GM12874 (cell line): ENCODE results near the gene S100A1.

Experiments used
- TF ChIP-seq, protein P1 (sequence below): IDR thresholded peaks from 2 replicates; pipeline ENCODE4 v1.5.1; 2011; ENCODE audit warnings: low read depth, mild to moderate bottlenecking, control low read depth, low read length, moderate library complexity; ENCODE audit not compliant: insufficient read depth

S100A1 gene

DNA sequence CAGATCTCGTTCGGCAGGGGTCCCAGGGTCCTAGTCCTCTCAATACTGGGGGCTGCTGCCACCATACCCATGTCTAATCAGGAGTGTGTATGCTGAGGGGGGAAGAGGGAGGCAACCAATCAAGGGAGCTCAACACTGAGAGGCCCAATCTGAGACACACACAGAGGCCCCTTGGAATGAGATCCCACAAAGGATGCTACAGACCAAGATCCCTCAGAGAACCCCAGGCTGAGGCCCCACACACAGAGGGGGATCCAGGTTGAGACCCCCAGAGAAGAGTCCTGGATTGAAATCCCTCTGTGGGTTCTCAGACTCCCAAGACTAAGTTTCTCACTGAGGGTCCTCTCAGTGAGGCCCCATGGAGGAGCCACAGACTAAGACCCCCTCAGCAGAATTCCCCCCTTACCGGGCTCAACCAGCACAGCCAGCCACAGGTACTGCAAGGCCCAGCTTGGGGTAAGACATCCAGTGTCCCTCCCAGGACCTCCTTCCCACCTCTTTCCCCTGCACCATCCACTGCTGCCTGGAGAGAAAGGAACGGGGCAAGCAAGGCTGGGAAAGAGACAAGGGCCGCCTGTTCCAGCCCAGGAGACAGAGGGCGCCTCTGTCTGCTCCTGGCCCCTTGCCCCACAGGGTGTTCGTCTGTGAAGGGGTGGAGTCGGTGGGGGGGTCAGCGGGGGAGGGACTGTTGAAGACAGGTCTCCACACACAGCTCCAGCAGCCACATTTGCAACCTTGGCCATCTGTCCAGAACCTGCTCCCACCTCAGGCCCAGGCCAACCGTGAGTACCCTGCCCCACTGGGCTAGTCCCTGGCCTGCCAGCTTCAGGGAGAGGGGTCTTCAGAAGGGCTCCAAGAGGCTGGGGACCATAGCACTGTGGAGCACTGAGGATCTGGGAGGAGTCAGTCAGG, at the start of gene S100A1:
TSS of gene S100A1 (plus strand) at position 720 of the 912 bp plus-strand sequence. CDS start 2,088 bp downstream, outside the sequence.
- TF ChIP-seq, protein P1, sequence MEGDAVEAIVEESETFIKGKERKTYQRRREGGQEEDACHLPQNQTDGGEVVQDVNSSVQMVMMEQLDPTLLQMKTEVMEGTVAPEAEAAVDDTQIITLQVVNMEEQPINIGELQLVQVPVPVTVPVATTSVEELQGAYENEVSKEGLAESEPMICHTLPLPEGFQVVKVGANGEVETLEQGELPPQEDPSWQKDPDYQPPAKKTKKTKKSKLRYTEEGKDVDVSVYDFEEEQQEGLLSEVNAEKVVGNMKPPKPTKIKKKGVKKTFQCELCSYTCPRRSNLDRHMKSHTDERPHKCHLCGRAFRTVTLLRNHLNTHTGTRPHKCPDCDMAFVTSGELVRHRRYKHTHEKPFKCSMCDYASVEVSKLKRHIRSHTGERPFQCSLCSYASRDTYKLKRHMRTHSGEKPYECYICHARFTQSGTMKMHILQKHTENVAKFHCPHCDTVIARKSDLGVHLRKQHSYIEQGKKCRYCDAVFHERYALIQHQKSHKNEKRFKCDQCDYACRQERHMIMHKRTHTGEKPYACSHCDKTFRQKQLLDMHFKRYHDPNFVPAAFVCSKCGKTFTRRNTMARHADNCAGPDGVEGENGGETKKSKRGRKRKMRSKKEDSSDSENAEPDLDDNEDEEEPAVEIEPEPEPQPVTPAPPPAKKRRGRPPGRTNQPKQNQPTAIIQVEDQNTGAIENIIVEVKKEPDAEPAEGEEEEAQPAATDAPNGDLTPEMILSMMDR: no peak

DNA sequence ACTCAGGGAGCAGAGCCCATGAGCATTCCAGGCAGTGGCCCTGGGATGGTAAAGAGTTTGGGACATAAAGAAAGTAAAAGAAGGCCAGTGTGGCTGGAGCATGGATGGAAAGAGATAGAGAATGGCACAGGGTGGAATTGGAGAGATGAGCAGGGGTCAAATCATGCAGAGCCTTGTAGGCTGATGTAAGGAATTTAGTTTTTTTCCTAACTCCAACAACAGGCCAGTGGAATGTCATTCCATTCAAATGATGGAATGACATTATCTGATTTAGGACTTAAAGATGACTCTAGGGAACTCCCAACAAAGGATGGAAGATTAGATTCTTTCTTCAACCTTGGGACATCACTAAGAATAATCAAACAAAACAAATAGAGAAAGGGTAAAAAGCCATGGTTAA, 49.7 kb upstream of the S100A1 start:
- TF ChIP-seq, protein P1: no peak

DNA sequence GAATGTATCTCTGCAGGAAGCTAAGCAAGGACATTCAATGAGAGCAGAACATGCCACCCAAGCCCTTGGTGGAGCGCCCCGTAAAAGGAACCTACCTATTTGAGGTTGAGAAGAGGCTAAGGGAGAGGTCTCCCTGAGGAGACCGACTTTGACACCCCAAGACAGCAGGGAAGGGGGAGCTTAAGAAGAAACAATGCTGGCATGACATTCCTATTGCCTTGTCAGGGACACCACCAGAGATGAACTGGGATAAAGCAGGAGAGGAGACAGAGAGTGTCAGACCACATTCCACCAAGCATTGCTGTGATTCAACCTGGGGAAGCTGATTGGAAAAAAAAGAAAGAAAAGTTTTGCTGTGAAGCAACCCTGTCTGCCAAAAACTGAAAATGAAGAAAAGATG, 49.3 kb upstream of the S100A1 start:
- TF ChIP-seq, protein P1: no peak

DNA sequence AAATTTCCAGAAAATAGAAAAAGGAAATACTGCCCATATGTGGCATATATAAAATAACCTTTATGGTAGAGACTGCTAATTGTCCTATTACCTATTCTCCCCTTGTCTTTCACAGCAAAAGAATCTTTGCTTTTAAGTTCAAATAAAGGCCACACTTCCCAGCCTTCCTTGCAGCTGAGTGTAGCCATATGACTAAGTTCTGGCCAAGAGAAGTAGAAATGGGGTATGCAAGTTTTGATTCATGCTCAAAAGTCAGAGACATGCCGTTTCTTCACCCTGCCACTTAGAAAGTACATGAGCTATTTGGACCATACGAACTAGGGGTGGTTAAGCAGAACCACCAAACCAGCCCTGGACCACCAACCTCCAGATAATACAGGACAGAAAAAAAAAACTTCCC, 44.3 kb upstream of the S100A1 start:
- TF ChIP-seq, protein P1: no peak

DNA sequence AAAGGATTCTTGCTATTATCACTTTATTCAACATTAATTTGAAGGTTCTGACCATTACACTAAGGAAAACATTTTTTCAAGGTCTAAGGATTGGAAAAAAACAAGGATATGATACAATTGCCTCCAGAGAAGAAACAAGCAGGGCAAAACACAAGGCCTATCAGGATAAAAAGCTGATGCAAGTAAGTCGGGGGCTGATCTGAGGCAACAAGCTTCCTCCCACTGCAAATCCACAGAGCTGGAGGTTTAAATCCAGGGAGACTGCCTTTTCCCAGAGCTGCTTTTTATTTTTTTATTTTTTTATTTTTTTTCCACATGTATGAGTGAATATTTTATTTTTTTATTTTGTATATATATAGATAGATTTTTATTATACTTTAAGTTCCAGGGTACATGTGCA, 43.2 kb upstream of the S100A1 start:
- TF ChIP-seq, protein P1: no peak

DNA sequence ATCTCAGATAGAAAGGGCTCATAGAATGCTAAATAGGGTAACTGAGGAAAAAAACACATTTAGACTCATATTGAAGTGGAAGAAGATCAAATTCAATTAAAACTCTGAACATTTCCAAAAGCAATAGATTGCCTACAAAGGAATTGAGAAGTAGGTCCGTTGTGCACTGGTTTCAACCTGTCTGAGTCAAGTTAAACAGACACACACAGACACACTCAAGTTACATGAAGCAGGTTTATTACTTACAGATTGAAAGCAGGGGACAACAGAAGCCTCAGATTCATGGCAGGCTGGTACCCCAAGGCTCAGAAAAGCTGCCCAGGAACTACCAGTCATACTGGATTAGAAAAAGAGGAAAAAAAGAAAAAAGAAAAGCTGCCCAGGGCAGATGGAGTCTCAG, 41.9 kb upstream of the S100A1 start:
- TF ChIP-seq, protein P1: no peak

DNA sequence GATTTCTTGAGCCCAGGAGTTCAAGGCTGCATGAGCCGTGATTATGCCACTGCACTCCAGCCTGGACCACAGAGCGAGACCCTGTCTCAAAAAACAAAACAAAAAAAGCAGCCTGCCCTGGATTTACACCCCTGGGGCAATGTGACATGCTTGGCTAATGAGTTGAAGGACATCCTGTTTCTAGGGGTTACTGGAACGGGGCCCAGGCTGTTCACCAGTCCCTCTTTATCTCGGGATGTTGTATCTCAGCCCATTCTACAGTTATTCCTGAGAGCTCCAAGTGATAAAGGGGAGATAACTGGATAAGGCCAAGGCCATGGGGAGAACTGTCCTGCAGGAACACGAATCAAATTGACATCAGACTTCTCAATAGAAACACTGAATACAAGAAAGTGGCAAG, 40.9 kb upstream of the S100A1 start:
- TF ChIP-seq, protein P1: no peak
